Endothelial cell of umbilical vein (primary cell): ENCODE measurements around the gene EHMT1. TPM values are rescaled to one million over a fixed set of nuclear protein-coding genes. Genes with fewer than 3 reads are reported as not detected.

Source experiments
- BruUV-seq: library from RNA; stranded (reverse); fragments of 400-500 nt; replicated peaks from 2 replicates; lab custom pipeline; 2021; lab: Mats Ljungman, UMichigan
- CTCF ChIA-PET: fragments of 300-600, 350-600 bp; sonication (Branson Sonifier 250); formaldehyde crosslinking; loops from one replicate; lab custom pipeline; 2021; ENCODE audit warnings: antibody characterized with exemption, inconsistent platforms; lab: Charles Lee
- POLR2A ChIA-PET: fragments of 300-600, 350-600 bp; sonication (Branson Sonifier 250); formaldehyde crosslinking; loops from one replicate; lab custom pipeline; 2021; ENCODE audit warnings: antibody characterized with exemption, inconsistent platforms; lab: Charles Lee
- DNase-seq: peaks from one replicate; pipeline ENCODE4 v3.0.0-alpha.2; 2011; ENCODE audit warnings: low read depth, low spot score
- FAIRE-seq: peaks from 2 replicates; lab custom pipeline; 2011; peaks lifted over from hg19 to GRCh38; lab: Jason Lieb, UNC
- H2AFZ ChIP-seq: 2 replicates; pipeline ENCODE4 v1.6.0; 2012; ENCODE audit warnings: low read depth, low read length, control low read depth, inconsistent platforms
- H3K27ac ChIP-seq: 2 replicates; pipeline ENCODE4 v1.5.1; 2011; ENCODE audit warnings: low read depth, mild to moderate bottlenecking, control low read depth, low read length, moderate library complexity; ENCODE audit not compliant: insufficient read depth
- H3K27me3 ChIP-seq, 2 experiments: 2 replicates each; pipeline versions ENCODE4 v1.6.0 to v1.6.1; 2011; ENCODE audit warnings: low read length in 2 of 2, mixed read lengths in 1 of 2; ENCODE audit not compliant: control insufficient read depth in 2 of 2, insufficient read depth in 2 of 2
- H3K36me3 ChIP-seq, 2 experiments: 2 replicates in 1 of 2; 3 replicates in 1 of 2; pipeline ENCODE4 v1.5.1; 2011; ENCODE audit warnings: low read length in 2 of 2, mild to moderate bottlenecking in 1 of 2, moderate library complexity in 1 of 2; ENCODE audit not compliant: control insufficient read depth in 2 of 2, insufficient read depth in 2 of 2; ENCODE audit errors: extremely low read depth in 1 of 2
- H3K4me1 ChIP-seq: 3 replicates; pipeline ENCODE4 v1.5.1; 2011; ENCODE audit warnings: mild to moderate bottlenecking, low read length; ENCODE audit not compliant: control insufficient read depth, insufficient read depth; ENCODE audit errors: extremely low read depth
- H3K4me2 ChIP-seq: 2 replicates; pipeline ENCODE4 v1.6.1; 2011; ENCODE audit warnings: low read length, control low read depth, mixed read lengths; ENCODE audit not compliant: insufficient read depth
- H3K4me3 ChIP-seq, 3 experiments: fragments of 200-600 bp in 1 of 3; sonication (generic), shearing (Covaris generic) in 1 of 3; replicated peaks in 1 of 3; 2 replicates each; pipeline ENCODE4 v1.5.1; 2011 to 2016; ENCODE audit warnings: control low read depth in 3 of 3, low read length in 3 of 3, mild to moderate bottlenecking in 2 of 3, inconsistent platforms in 1 of 3, low read depth in 1 of 3, moderate library complexity in 1 of 3; ENCODE audit not compliant: insufficient read depth in 1 of 3
- H3K79me2 ChIP-seq: 2 replicates; pipeline ENCODE4 v1.6.0; 2012; ENCODE audit warnings: low read length, inconsistent platforms; ENCODE audit not compliant: control insufficient read depth, insufficient read depth
- H3K9ac ChIP-seq: replicated peaks from 2 replicates; pipeline ENCODE3; 2011; ENCODE audit warnings: low read length, control low read depth; ENCODE audit not compliant: insufficient read depth; ENCODE audit errors: extremely low read depth
- H3K9me1 ChIP-seq: replicated peaks from 3 replicates; pipeline ENCODE4 v1.6.0; 2011; ENCODE audit warnings: mild to moderate bottlenecking, low read length; ENCODE audit not compliant: control insufficient read depth, insufficient read depth; ENCODE audit errors: extremely low read depth
- H3K9me3 ChIP-seq: replicated peaks from 2 replicates; pipeline ENCODE4 v1.5.1; 2012; ENCODE audit warnings: low read length, inconsistent platforms; ENCODE audit not compliant: control insufficient read depth, insufficient read depth
- H4K20me1 ChIP-seq: replicated peaks from 2 replicates; pipeline ENCODE3; 2011; ENCODE audit warnings: mild to moderate bottlenecking, low read length; ENCODE audit not compliant: control insufficient read depth, insufficient read depth; ENCODE audit errors: extremely low read depth
- CTCF ChIP-seq, 2 donors: IDR thresholded peaks; 1 replicate in 1 of 2; 2 replicates in 1 of 2; pipeline ENCODE4 v1.5.1; 2011; ENCODE audit warnings: low read length in 2 of 2, mild to moderate bottlenecking in 2 of 2, moderate library complexity in 2 of 2, control low read depth in 1 of 2, inconsistent platforms in 1 of 2, low read depth in 1 of 2; ENCODE audit not compliant: insufficient read depth in 1 of 2; ENCODE audit errors: extremely low read depth in 1 of 2
- EZH2 ChIP-seq: IDR thresholded peaks from 2 replicates; pipeline ENCODE4 v1.6.1; 2012; ENCODE audit warnings: borderline replicate concordance, low read depth, mild to moderate bottlenecking, moderate library complexity, low read length, inconsistent platforms; ENCODE audit not compliant: severe bottlenecking
- FOS ChIP-seq: IDR thresholded peaks from 2 replicates; pipeline ENCODE4 v1.6.1; 2011; ENCODE audit warnings: mild to moderate bottlenecking, low read length, moderate library complexity, borderline replicate concordance; ENCODE audit not compliant: insufficient read depth
- JUN ChIP-seq: IDR thresholded peaks from 2 replicates; pipeline ENCODE4 v1.6.1; 2011; ENCODE audit warnings: borderline replicate concordance, low read depth; ENCODE audit not compliant: insufficient read length, insufficient read depth
- MAX ChIP-seq: IDR thresholded peaks from 2 replicates; pipeline ENCODE4 v1.6.1; 2011; ENCODE audit not compliant: insufficient read depth, insufficient read length
- POLR2AphosphoS5 ChIP-seq: IDR thresholded peaks from 2 replicates; pipeline ENCODE4 v1.6.1; 2012; ENCODE audit warnings: low read depth, mild to moderate bottlenecking, control low read depth, low read length, moderate library complexity; ENCODE audit not compliant: insufficient read depth
- dilution Hi-C: fragments of 300-500 bp; cut with MboI; formaldehyde crosslinking; loops from one replicate; pipeline ENCODE4 v1.15.0; 2019; ENCODE audit warnings: low sequenced_read_pairs; ENCODE audit not compliant: extremely low pct_ligation_motif_present
- intact Hi-C: fragments of 100-400 bp; cut with micrococcal nuclease; formaldehyde crosslinking; loops from one replicate; pipeline ENCODE4 v1.10.0; 2022
- polyA plus RNA-seq, 4 experiments: library from polyadenylated mRNA; depleted of rRNA in 3 of 4; stranded (reverse) in 3 of 4; unstranded in 1 of 4; fragments of >200 nt; gene quantifications; 2 replicates each; pipeline versions ENCODE4 v1.2.1 to v1.2.3, GENCODE V29; 2011 to 2012; ENCODE audit warnings: missing spikeins in 1 of 4
- total RNA-seq: library from RNA; stranded (reverse); gene quantifications from 2 replicates; pipeline ENCODE4 v1.2.3, GENCODE V29; 2021

EHMT1 gene
- total and polyA plus RNA-seq, 2 donors (not counting 3 experiments of a cell fraction or from before 2014, with no cell fraction given), result 48.2 to 104 TPM

- H3K9ac ChIP-seq, result no peak overlapping the region
- no peak overlapping the region for H2AFZ ChIP-seq
- no peaks in the 10 kb centered on the region for H3K9me3 ChIP-seq
- POLR2A ChIA-PET, result no interaction called here
- H3K79me2 ChIP-seq, result no peaks in the 10 kb centered on the region
- TF ChIP-seq MAX, result no peak
- TF ChIP-seq FOS, result no peak
- TF ChIP-seq JUN, result no peak
- TF ChIP-seq POLR2AphosphoS5, result no peak
- no peak for TF ChIP-seq EZH2
- no peak for TF ChIP-seq CTCF (IDR thresholded peaks at IDR 0.05; ENCODE audit: extremely low read depth in 1 of 2, insufficient read depth in 1 of 2, low read depth in 1 of 2, low read length in 2 of 2)
- H3K36me3 ChIP-seq, result peaks cover 0 to 9% of the 10 kb centered on the region in 2 experiments
- no peaks in the 10 kb centered on the region for H3K4me1 ChIP-seq
- BruUV-seq, result no TSS peak
- no peaks in the 10 kb centered on the region for H4K20me1 ChIP-seq
- CTCF ChIA-PET, result no interaction called here
- DNase-seq, result no peak
- H3K4me3 ChIP-seq, result no peak overlapping the region
- H3K27ac ChIP-seq, result no peak overlapping the region
- dilution Hi-C loops (no loop called here), intact Hi-C loops (no loop called here)
- H3K9me1 ChIP-seq, result no peaks in the 10 kb centered on the region
- H3K27me3 ChIP-seq, result no peaks in the 10 kb centered on the region
- FAIRE-seq, result no peak
- no peak overlapping the region for H3K4me2 ChIP-seq
These were observed 119.9 kb downstream of the EHMT1 start for GRCh38 chr9:137738703-137739102.
